ENCODE measurements around the gene ASPG.

ASPG gene

DNA sequence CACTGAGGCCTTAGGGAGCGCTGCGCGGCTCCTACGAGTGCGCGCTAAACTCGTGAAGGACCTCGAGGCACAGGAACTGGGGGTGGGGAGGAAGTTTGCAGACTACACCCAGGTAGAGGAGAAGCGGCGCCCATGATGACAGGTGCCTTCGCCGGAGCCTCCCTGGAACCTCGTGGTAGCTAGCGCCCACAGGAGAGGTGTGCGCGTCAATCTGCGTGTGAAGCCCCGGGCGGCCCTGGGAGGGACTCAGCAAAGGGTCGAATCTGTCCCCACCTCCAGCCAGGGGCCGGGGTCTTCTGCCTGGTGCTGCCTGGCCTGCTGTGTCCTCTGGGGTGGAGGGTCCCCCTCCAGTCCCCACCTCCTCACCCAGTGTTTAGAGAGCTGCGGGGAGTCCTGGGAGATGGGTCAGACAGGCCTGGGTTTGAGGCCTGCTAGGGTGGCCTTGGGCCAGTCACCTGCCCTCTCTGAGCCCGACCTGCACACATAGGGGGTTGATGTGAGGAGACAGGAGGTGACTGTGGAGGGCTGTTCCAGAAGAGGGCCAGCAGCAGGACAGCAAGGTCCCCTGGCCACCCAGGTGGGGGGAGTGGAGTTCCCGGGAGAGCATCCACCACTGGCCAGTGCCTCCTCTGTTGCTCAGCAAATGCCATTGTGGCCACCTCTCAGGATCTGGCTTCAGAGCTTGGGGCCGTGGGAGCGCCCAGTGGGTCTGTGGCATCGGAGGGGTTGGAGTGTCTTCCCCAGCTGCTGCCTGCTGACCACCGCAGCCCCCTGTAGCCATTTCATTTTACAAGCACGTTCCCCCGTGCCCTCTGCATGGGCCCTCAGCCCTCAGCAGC is 32.7 kb downstream of the ASPG start:
- no peak for DNase-seq

DNA sequence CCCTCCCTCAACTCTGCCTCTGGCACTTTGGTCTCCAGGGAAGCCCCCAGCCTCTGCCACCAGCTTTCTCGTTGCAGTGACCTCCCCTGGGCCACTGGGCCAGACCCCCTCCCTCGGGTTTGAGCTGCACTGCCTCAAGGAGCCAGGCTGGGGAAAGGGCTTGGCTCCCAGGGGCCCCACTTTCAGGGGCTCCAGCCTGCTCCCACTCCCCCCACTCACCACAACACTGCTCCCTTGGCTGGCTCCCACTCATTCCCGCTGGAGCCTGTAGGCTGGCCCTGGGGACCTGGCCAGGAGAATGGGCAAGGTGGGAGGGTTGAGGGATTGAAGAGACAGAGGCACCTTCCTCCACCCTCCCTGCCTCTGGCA is 33.6 kb downstream of the ASPG start:
- DNase-seq: no peak

DNA sequence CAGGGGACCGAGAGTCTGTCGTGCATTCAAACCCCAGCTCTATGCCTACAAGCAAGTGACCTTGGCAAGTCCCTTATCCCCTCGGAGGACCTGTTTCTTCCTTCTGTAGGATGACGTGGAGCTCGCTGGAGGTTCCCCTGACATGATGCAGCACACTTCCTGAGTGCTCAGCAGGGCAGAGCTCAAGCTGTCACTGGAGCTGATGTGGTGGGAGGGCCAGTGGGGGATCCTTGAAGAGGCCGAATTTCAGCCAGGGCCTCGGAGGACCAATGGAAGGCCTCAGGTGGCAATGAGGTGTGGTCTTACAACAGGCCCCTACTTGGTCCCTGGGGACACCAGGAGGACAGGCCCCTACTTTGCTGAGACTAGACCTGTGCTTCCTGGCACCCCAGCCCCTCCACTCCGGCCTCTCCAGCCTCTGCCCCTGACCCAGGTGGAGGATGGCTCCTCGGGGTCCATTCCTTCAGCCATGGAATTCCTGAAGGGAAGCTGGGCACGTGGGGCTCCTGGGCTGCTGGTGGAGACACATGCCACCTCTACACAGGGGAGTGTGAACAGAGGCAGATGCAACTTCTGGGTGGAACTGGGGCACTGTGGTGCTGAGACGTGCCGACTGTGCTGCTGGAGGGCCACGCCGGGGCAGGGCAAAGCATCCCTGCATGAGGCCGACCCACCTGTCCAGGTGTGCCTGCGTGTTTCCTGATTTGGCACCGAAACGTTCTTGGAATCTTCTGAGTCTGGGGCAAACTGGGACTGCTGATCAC is 34.2 kb downstream of the ASPG start:
- no peak for DNase-seq

DNA sequence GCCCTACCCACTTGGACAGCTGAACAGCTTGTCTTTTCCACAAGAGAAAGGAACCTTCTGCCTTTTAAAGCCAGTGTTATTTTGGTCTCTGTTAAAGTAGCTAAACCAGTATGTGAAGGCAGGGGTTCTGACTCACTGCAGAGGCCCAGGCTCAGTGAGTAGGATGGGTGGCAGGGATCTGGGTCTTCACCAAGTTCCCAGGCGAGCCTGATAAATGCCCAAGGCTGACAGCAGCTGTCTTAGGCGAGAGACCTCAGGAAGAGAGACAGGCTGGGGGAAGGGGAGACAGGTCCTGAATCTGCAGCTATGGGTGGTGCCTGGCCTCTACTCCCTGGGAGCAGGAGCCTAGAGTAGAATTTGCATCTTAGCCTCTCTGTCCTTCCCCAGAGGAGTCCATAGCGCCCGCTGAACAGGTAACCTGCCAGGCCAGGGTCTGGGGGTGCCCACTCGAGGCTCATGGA is 34.8 kb downstream of the ASPG start:
- DNase-seq: no peak

DNA sequence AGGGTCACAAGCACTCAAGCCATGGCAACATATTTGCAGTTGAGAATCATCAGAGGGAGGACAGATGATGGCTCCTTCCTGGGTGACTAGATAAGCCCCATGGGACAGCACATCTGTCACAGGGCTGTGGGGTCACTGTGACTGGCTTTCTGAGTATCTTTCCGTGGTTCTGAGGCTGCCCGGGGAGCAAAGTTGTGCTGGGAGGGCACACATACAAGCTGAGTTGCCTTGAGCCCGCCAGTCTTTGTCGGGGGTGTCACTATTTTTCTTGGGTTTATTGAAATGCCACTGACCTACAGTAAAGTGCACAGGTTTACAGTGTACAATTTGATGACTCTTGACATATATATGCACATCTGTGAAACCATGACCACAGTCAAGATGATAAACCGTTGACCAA is 35.6 kb downstream of the ASPG start:
- DNase-seq: no peak

DNA sequence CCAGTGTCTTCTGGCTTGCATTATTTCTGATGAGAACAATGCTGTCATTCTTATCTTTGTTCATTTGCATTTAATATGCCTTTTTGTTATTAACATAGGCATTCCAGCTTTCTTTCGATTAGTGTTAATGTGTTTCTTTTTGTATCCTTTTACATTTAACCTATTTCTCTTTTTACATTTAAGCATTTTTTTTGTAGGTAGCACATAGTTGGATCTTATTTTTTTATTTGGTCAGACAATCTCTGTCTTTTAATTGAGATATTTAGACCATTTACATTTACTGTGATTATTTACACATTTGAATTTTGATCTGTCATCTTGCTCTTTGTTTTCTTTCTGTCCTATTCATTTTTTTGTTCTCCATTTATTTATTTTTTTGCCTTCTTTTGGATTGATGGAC is 38.4 kb downstream of the ASPG start:
- DNase-seq: no peak

DNA sequence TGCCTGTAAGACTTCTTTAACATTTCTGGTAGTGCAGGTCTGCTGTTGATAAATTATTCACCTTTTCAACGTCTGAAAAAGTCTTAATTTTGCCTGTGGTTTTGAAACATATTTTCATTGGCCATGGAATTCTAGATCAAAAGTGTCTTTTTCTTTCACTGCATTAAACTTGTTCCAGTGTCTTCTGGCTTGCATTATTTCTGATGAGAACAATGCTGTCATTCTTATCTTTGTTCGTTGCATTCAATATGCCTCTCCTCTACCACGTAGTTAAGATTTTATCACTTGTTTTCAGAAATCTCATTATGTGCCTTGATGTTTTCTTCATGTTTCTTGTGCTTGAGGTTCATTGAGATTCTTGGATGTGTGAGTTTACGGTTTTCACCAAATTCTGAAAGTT is 39.5 kb downstream of the ASPG start:
- DNase-seq: no peak

DNA sequence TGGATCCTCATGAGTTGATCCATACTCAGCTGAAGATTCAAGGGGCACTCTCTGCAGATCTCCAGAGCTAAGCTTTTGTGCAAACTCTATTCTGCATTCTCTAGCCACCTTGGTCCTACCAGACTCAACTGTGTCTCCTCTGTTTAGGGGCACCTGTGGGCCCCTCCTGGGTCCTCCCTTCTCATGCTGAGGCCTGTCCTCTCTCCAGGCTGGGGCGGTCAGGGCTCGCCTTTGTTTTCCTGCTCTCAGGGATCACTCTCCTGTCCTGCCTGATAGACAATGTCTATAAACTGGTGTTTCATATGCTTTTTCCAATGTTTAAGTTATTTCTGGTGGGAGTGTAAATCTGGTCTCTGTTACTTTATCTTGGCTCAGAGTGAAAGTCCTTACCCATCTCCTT is 41.3 kb downstream of the ASPG start:
- DNase-seq: no peak

DNA sequence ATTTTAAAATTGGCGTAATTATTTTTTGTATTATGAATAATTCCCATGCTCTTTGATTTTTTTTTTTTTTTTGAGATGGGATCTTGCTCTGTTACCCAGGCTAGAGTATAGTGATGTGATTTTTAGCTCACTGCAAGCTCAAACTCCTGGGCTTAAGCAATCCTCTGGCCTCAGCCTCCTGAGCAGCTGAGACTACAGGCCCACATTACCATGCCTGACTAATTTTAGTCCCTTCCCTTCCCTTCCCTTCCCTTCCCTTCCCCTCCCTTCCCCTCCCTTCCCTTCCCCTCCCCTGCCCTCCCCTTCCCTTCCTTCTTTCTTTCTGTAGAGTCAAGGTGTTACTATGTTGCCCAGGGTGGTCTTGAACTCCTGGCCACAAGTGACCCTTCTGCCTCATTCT is 43.5 kb downstream of the ASPG start:
- no peak for DNase-seq

DNA sequence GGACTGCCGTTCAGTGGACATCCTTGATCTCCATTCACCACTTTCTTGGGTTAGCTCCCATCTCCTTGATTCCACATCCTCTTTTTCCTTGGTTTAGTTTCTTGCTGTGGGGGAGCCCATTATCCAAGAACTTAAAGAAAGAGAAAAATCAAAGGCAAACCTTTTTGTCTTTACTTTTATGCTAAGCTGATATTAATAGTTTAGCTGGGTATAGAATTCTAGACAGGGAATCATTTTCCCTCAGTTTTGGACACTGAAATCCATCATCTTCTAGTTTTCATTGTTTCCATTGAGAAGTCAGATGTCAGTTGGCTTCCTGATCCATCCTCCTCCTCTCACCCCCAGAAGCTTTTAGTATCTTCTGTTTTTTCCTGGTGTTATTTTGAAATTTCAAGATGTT is 44.1 kb downstream of the ASPG start:
- DNase-seq: no peak

DNA sequence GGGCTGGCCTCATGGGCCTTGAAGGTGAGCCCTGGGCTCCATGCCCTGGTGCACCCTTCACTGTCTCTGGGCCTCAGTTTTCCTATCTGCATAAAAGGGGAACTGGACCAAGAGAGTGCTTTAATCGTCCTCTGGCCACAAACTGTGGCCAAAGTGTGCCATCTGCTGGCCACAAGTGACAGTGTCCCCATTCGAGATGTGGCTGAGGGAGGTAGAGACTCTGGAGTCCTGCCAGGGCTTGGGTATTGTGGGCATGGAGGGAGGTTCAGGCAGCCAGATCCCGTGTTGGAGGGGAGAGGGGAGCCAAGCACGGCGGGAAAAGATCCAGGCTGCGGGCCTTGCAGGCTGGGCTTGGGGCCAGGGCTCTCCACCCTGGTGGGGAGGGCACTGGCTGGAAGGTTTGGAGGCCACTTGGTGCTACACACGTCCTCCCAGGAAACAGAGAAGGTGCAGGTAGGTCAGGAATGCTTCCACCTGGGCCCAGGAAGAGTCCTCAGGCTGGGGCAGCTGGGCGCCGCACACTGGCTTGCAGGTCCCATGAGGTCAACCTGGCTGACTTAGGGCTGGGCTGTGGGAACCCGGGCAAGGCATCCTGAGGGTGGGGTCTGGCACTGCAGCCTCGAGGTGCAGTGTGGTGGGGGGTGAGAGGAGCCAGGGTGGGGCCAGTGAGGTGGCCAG is 45.6 kb downstream of the ASPG start:
- DNase-seq: peak; percentile 33

DNA sequence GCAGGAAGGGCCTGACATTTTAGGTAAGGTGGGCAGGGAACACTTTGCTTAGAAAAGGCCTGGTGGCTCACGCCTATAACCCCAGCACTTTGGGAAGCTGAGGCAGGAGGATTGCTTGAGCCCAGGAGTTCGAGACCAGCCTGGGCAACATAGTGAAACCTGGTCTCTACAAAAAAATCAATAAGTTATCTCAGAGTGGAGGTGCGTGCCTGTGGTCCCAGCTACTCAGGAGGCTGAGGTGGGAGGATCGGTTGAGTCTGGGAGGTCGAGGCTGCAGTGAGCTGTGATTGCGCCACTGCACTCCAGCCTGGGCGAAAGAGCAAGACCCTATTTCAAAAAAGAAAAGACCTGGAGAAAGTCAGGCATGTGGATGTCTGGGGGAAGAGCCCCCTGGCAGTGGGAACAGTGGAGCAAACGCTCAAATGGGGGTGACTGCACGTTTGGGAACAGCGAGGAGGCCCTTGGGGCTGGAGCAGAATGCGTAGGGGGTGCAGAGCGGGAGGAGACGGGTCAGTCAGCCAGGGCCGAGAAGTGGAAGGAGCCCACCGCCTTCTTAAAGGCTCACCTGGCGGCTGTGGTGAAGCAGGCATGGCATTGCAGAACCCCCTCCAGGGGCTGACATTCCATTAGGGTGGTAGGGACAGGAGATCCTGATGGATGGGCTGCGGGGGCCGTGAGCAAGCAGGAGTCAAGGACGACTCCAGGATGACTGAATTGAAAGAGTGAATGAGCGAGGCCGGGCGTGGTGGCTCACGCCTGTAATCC is 46.6 kb downstream of the ASPG start:
- DNase-seq: no peak

DNA sequence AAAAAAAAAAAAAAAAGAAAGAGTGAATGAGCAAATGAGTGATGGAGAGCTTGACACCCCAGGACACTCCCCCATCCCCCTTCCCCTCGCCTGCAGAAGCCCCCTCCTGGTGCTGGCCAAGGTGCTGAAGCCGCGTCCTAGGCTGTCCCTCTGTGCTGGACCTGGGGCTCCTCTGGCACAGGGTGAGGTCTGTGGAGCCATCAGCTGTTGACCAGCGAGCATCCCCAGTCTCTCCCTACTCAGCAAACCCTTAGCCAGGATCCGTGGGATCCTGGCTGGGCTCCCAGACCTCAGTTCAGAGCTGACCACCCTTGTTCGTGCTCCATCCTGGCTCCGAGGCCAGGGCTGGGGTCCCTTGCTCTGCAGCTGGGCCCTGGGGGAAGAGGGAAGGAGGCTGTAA is 47.5 kb downstream of the ASPG start:
- DNase-seq: no peak

DNA sequence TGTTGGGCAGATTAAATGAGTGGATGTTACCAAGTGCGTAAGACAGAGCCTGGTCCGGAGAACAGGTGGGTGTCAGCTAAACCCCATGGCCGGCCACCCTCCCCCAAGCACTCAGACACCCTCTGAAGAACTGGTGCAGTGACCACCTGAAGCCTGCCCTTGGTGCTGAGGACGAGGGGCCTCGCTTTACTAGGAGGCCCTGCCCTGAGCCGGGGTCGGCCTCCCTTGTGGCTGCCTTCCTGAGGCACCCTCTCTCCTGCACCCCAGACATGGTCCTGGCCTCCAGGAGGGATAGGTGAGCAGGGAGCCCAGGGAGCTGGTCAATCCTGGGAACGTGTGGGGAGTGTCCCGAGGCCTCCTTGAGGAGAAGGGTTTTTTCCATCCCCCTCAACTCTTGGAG is 48.0 kb downstream of the ASPG start:
- no peak for DNase-seq

DNA sequence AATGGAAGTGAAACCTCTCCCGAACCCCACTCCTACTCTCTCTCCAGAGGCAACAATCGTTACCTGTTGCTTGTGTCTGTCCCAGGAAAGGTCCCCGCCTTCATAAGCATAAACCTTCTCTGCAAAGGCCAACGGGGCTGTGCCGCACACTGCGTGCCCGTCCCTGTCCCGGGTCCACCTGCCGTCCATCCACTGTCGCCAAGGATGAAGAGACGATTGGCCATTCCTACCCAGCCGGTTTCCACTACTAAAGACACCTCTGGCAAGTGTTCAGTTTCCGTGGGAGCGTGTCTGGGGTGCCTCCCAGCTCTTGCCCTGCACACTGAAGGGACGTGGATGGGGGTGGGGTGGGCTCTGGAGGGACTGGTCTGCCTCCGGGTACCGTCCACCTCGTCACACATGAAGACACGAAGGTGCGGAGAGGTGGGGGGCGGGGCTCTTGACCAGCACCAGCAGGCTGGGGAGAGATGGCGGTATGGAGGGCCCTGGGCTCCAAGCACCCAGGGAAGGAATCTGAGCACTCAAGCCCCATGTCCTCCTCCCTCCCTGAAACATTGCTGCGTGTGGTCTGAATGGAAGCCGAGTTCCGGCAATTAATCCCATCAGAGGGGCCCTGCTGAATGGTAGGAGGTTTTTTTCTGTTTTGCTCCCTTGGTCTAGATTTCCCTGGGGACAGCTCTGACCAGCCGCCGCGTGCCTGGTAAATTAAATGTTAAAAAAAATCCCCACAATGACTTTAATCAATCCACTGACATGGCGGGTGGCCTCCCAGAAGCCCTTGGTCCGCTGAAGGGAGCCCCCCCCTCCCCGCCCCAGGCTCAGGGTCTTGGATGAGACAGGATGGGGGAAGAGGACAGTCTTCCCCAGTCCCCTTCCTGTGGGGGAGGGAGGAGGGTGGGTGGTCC is 48.8 kb downstream of the ASPG start:
- no peak for DNase-seq

DNA sequence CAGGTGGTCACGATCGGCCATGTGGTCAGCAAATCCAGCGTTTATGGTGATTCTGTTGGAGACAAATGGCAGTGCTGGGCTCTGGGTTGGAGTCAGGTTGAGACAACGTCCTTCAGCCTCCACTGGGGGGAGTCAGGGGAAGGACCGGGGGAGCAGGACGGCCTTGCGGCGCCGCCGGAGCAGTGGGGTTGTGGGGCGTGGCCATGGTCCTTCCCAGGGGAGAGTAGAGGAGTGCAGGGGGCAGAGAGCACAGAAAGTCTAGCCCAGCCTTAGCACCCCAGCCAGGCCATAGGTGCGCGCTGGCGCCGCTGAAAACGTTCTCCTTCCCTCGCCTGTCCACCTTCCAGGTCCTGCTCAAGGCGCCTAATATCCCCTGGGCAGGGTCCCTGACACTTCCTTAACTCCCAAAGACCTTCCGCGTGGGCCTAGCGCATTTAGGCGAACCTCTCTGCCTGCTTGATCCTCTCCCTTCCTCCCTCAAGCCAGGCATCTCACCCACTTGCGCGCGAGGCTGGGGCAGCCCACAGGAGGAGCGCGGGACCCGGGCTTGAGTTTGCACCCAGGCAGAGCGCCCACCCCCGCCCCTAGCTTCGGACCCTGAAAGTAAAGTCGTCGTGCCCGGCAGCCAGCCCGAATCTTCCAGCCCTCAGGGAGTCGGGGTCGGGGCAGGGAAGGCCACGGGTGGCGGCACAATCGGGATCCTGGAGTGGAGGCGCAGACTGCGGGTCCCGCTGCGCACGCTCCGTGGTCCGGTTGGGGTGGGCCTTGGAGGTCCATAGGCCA is 49.8 kb downstream of the ASPG start:
- DNase-seq: peak; percentile 24

DNA sequence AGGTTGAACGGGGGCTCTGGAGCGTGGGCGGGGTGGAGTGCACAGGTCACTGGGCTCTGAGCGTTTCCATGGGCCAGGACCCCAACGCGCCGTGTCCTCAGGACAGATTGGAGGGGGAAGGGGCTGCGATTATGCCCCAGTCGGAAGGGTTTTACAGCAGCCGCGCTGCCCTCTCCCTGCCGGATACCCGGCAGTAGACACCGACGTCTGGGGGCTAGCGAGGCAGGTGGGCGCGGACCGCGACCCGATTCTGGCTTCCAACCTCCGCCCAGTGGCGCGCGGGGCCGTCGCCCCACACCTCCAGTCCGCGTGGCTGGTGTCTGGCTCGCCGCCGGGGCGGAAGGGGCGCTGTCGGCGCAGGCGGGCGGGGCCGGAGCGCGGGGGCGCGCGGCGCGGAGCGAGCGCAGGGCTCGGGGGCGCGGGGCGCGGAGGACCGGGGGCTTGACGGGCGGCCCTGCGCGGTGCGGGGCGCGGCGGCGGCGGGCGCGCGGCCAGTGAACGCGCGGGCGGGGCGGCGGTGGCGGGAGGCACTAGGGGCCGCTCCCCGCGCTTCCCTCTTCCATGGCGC is 50.5 kb downstream of the ASPG start:
- peak; percentile 25 for DNase-seq

DNA sequence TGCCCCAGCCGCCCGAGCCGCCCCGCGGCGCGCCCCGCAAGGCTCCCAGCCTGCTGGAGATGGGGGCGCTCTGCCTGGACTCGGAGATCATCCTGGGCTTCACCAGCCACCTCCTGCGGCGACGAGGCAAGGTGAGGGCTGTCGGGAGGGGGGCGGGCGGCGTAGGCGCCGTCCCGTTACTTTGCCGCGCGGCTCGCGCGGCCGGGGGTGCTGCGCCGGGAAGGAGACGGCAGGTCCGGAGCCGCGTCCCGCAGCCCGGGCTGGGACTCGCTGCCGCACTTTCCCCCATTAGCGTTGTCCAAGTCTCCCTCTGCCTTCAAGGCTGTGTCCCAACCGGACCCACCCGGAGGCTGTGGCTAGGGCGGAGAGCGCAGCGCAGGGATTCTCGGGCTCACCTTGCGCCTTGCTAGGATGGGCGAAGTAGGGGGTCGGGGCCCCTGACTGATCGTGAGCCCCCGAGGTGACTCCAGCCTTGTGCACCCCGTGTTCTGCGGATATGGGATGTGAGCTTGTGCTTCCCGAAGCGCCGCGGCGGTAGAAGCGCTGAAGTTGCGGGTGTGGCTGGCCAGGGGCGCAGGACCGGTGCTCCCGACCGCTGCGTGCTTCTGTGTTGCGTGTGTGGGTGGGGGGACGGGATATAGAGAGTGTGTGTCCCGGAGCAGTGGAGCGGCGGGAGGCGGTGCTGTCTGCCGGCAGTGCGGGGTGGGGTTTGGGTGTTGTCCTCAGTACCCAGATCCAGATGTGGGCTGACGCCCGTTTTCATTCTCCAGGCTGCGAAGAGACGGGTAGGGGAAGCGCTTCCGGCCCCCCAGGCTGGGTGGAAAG is 51.2 kb downstream of the ASPG start:
- DNase-seq: no peak

DNA sequence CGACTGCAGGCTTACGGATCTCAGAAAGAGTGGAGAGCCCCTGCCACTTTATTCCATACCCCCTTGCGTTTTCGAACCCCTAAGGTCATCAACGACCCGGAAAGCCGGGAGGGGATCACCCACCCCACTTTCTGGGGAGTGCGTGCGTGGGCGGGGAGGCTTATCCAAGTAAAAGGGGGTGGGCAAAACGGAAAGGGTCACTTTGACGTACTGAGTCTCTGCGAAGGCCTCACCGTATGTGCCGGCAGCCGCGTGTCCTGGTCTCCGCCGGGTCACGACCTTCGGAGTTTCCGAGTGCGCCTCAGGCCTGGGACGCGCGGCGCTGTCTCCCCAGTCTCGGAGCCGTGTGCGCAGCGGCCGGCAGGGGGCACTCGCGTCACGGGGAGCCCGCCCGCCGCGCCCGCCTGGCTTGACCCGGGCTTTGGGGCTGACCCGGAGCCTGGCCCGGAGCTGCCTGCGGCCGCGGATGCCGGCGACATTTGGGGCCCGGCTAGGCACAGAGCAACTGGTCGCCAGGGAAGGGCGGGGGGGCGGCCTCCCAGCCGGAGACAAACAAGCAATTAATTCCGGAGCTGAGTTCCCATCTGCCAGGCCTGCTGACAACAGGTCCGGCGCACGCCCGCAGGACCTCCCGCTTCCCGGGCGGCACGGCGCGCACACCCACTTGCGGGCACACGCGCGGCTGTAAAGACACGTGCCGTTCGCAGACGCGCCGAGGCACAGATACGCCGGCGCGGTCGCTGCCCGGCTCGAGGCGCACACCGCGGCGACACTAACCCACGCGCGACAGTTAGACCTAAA is 52.0 kb downstream of the ASPG start:
- peak; percentile 77 for DNase-seq

All from activated CD4-positive, alpha-beta T cell treated with anti-CD3 and anti-CD28 coated beads, Interleukin-10, Interleukin-2, amounts not matched to agents 100 ng/mL and 50 ng/mL, durations not matched to agents 16 hours and 8 hours (primary cell).